ENCODE data around the gene RNF5. TPM values are rescaled to one million over a fixed set of nuclear protein-coding genes. Genes with fewer than 3 reads are reported as not detected.

Gene RNF5
- total and polyA plus RNA-seq, 10 of the 15 experiments (the other 5 are each of a cell fraction or from before 2014, with no cell fraction given) = 31.4 to 114 (median 62.8) TPM

DNA sequence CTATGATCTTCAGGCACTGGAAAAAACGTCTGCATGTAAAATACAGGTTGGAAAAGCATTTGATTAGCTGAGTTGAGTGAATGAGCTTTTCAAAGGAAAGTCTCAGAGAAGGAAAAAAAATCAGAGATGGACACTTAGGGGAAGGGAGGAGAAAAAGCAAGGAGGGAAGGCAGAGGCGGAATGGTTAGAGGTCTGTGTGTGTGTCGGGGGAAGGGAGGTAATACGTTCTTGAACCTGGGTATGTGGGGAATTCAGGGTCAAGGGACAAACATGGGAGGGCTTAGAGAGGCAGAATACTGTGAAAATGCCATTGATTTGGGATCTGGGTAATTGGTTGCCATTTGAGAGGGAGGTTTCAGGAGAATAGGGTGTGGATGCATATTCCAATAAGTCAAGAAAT is 31.5 kb upstream of the RNF5 start (continued):
- TF ChIP-seq, protein P1, sequence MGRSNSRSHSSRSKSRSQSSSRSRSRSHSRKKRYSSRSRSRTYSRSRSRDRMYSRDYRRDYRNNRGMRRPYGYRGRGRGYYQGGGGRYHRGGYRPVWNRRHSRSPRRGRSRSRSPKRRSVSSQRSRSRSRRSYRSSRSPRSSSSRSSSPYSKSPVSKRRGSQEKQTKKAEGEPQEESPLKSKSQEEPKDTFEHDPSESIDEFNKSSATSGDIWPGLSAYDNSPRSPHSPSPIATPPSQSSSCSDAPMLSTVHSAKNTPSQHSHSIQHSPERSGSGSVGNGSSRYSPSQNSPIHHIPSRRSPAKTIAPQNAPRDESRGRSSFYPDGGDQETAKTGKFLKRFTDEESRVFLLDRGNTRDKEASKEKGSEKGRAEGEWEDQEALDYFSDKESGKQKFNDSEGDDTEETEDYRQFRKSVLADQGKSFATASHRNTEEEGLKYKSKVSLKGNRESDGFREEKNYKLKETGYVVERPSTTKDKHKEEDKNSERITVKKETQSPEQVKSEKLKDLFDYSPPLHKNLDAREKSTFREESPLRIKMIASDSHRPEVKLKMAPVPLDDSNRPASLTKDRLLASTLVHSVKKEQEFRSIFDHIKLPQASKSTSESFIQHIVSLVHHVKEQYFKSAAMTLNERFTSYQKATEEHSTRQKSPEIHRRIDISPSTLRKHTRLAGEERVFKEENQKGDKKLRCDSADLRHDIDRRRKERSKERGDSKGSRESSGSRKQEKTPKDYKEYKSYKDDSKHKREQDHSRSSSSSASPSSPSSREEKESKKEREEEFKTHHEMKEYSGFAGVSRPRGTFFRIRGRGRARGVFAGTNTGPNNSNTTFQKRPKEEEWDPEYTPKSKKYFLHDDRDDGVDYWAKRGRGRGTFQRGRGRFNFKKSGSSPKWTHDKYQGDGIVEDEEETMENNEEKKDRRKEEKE (IDR thresholded peaks at IDR 0.05) = no peak
- TF ChIP-seq CREB1 (IDR thresholded peaks at IDR 0.05; ENCODE audit: low read depth) = no peak
- TF ChIP-seq JUNB (IDR thresholded peaks at IDR 0.05) = no peak
- TF ChIP-seq RAD51 (IDR thresholded peaks at IDR 0.05) = no peak
- TF ChIP-seq, protein P2, sequence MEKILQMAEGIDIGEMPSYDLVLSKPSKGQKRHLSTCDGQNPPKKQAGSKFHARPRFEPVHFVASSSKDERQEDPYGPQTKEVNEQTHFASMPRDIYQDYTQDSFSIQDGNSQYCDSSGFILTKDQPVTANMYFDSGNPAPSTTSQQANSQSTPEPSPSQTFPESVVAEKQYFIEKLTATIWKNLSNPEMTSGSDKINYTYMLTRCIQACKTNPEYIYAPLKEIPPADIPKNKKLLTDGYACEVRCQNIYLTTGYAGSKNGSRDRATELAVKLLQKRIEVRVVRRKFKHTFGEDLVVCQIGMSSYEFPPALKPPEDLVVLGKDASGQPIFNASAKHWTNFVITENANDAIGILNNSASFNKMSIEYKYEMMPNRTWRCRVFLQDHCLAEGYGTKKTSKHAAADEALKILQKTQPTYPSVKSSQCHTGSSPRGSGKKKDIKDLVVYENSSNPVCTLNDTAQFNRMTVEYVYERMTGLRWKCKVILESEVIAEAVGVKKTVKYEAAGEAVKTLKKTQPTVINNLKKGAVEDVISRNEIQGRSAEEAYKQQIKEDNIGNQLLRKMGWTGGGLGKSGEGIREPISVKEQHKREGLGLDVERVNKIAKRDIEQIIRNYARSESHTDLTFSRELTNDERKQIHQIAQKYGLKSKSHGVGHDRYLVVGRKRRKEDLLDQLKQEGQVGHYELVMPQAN (conservative IDR thresholded peaks at IDR 0.05) = no peak
- TF ChIP-seq, protein P3, sequence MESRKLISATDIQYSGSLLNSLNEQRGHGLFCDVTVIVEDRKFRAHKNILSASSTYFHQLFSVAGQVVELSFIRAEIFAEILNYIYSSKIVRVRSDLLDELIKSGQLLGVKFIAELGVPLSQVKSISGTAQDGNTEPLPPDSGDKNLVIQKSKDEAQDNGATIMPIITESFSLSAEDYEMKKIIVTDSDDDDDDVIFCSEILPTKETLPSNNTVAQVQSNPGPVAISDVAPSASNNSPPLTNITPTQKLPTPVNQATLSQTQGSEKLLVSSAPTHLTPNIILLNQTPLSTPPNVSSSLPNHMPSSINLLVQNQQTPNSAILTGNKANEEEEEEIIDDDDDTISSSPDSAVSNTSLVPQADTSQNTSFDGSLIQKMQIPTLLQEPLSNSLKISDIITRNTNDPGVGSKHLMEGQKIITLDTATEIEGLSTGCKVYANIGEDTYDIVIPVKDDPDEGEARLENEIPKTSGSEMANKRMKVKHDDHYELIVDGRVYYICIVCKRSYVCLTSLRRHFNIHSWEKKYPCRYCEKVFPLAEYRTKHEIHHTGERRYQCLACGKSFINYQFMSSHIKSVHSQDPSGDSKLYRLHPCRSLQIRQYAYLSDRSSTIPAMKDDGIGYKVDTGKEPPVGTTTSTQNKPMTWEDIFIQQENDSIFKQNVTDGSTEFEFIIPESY (IDR thresholded peaks at IDR 0.05) = no peak
- TF ChIP-seq, protein P4, sequence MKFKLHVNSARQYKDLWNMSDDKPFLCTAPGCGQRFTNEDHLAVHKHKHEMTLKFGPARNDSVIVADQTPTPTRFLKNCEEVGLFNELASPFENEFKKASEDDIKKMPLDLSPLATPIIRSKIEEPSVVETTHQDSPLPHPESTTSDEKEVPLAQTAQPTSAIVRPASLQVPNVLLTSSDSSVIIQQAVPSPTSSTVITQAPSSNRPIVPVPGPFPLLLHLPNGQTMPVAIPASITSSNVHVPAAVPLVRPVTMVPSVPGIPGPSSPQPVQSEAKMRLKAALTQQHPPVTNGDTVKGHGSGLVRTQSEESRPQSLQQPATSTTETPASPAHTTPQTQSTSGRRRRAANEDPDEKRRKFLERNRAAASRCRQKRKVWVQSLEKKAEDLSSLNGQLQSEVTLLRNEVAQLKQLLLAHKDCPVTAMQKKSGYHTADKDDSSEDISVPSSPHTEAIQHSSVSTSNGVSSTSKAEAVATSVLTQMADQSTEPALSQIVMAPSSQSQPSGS (IDR thresholded peaks at IDR 0.05; ENCODE audit: low read length) = no peak
- no peak for TF ChIP-seq STAT3 (IDR thresholded peaks at IDR 0.05; ENCODE audit: low read depth, low read length)
- TF ChIP-seq GATAD2B (conservative IDR thresholded peaks at IDR 0.05; ENCODE audit: low read depth) = no peak

Data from GM12878 (cell line).